Measurements from ENCODE around the gene UGT1A1. TPM values are rescaled to one million over a fixed set of nuclear protein-coding genes. Genes with fewer than 3 reads are reported as not detected.

The UGT1A1 gene
- total and polyA plus RNA-seq, 4 donors: 145 to 386 (median 288) TPM; not detected in 1

DNA sequence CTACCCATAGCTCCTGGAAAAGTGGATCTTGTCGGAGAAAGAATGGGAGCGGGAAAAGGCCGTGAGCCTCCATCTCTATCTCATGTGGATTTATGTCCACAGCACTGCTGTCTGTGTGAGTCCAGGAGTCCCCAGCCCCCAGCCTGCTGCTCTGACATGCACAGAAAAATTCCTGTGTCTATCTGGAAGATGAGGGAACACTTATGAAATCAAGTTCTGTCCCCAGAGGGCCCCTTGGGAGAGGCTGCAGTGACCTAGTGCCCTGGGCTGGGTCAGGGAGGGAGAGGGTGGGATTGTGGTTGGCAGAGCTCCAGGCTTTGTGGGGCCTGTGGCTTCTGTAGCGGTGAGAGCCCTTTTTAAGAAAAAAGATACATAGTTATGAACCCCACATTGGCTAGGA is 56.7 kb downstream of the UGT1A1 start:
- no peak overlapping the region for H3K4me3 ChIP-seq (ENCODE audit: low read depth in 1 of 3, low read length in 3 of 3)
- H3K27me3 ChIP-seq (ENCODE audit: control insufficient read depth in 4 of 4, insufficient read depth in 4 of 4, low read length in 3 of 4): no peaks in the 10 kb centered on the region
- H3K27ac ChIP-seq (ENCODE audit: low read depth in 1 of 2, low read length in 2 of 2): no peak overlapping the region
- TF ChIP-seq YY1 (IDR thresholded peaks at IDR 0.05) (no peak), EGR1 (IDR thresholded peaks at IDR 0.05; ENCODE audit: low read depth in 2 of 2) (no peak), NR2F2 (IDR thresholded peaks at IDR 0.05) (no peak), TAF1 (conservative IDR thresholded peaks at IDR 0.05) (no peak), JUND (IDR thresholded peaks at IDR 0.05) (no peak), FOXA2 (IDR thresholded peaks at IDR 0.05) (no peak), SP1 (IDR thresholded peaks at IDR 0.05) (no peak), RXRA (IDR thresholded peaks at IDR 0.05) (no peak), FOXA1 (IDR thresholded peaks at IDR 0.05) (no peak), HNF4G (IDR thresholded peaks at IDR 0.05) (no peak), RAD21 (IDR thresholded peaks at IDR 0.05) (no peak)
- TF ChIP-seq, protein P1, sequence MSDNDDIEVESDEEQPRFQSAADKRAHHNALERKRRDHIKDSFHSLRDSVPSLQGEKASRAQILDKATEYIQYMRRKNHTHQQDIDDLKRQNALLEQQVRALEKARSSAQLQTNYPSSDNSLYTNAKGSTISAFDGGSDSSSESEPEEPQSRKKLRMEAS (IDR thresholded peaks at IDR 0.05): no peak
- TF ChIP-seq, protein P2, sequence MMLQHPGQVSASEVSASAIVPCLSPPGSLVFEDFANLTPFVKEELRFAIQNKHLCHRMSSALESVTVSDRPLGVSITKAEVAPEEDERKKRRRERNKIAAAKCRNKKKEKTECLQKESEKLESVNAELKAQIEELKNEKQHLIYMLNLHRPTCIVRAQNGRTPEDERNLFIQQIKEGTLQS (IDR thresholded peaks at IDR 0.05): no peak
- TF ChIP-seq, protein P3, sequence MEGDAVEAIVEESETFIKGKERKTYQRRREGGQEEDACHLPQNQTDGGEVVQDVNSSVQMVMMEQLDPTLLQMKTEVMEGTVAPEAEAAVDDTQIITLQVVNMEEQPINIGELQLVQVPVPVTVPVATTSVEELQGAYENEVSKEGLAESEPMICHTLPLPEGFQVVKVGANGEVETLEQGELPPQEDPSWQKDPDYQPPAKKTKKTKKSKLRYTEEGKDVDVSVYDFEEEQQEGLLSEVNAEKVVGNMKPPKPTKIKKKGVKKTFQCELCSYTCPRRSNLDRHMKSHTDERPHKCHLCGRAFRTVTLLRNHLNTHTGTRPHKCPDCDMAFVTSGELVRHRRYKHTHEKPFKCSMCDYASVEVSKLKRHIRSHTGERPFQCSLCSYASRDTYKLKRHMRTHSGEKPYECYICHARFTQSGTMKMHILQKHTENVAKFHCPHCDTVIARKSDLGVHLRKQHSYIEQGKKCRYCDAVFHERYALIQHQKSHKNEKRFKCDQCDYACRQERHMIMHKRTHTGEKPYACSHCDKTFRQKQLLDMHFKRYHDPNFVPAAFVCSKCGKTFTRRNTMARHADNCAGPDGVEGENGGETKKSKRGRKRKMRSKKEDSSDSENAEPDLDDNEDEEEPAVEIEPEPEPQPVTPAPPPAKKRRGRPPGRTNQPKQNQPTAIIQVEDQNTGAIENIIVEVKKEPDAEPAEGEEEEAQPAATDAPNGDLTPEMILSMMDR (IDR thresholded peaks at IDR 0.05; ENCODE audit: low read depth, low read length, missing input control): no peak
- TF ChIP-seq, protein P4, sequence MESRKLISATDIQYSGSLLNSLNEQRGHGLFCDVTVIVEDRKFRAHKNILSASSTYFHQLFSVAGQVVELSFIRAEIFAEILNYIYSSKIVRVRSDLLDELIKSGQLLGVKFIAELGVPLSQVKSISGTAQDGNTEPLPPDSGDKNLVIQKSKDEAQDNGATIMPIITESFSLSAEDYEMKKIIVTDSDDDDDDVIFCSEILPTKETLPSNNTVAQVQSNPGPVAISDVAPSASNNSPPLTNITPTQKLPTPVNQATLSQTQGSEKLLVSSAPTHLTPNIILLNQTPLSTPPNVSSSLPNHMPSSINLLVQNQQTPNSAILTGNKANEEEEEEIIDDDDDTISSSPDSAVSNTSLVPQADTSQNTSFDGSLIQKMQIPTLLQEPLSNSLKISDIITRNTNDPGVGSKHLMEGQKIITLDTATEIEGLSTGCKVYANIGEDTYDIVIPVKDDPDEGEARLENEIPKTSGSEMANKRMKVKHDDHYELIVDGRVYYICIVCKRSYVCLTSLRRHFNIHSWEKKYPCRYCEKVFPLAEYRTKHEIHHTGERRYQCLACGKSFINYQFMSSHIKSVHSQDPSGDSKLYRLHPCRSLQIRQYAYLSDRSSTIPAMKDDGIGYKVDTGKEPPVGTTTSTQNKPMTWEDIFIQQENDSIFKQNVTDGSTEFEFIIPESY (IDR thresholded peaks at IDR 0.05): no peak
- no peaks in the 10 kb centered on the region for H3K36me3 ChIP-seq (ENCODE audit: control insufficient read depth in 4 of 4, insufficient read depth in 3 of 4, low read depth in 1 of 4, low read length in 3 of 4)
- peaks cover 2 to 15% (median 7%) of the 10 kb centered on the region in 4 donors for H3K4me1 ChIP-seq (ENCODE audit: control insufficient read depth in 4 of 4, insufficient read depth in 4 of 4, low read length in 3 of 4)
- no peak overlapping the region for H3K9ac ChIP-seq (ENCODE audit: low read depth in 1 of 2, low read length in 2 of 2)
- no peaks in the 10 kb centered on the region for H3K9me3 ChIP-seq (ENCODE audit: control insufficient read depth in 4 of 4, low read length in 3 of 4)
- WGBS: 94% methylated on average over 4 of the region's 4 CpGs
- no peak for DNase-seq (ENCODE audit: low spot score)

DNA sequence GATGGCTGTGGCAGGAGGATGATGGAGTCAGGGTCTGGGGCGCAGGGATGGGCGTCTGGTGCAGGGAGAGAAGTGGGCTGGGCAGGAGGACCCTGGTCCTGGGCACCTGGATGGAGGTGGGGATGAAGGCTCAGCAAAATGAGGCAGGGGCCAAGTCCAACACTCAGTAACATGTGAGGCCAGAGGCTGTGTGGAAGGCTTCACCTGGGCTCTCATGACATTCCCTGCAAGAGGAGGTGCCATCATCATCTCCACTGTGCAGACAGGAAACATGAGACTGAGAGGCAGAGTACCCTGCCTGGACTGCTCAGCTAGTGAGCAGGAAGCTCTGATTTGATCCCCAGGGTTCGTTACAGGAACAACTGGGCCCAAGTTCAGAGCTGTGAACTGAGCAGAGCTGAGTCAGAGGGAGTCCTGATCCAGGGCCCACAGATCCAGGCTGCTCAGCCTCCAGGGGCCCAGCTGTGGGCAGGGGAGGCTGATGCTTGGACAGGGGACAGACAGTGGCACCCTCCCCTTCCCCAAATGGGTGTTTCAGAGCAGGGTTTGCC is 57.4 kb downstream of the UGT1A1 start:
- H3K4me3 ChIP-seq (ENCODE audit: low read depth in 1 of 3, low read length in 3 of 3): no peak overlapping the region
- H3K27me3 ChIP-seq (ENCODE audit: control insufficient read depth in 4 of 4, insufficient read depth in 4 of 4, low read length in 3 of 4): no peaks in the 10 kb centered on the region
- H3K4me1 ChIP-seq (ENCODE audit: control insufficient read depth in 4 of 4, insufficient read depth in 4 of 4, low read length in 3 of 4): peaks cover 2 to 21% (median 13%) of the 10 kb centered on the region in 4 donors
- no peak overlapping the region for H3K9ac ChIP-seq (ENCODE audit: low read depth in 1 of 2, low read length in 2 of 2)
- peak overlapping the region; percentile 31 to 56 for H3K27ac ChIP-seq (ENCODE audit: low read depth in 1 of 2, low read length in 2 of 2)
- no peak for DNase-seq (ENCODE audit: low spot score)
- H3K36me3 ChIP-seq (ENCODE audit: control insufficient read depth in 4 of 4, insufficient read depth in 3 of 4, low read depth in 1 of 4, low read length in 3 of 4): no peaks in the 10 kb centered on the region
- TF ChIP-seq GABPA (IDR thresholded peaks at IDR 0.05 in 1 of 2, conservative IDR thresholded peaks at IDR 0.05 in 1 of 2) (no peak), HNF4A (conservative IDR thresholded peaks at IDR 0.05) (no peak), JUND (IDR thresholded peaks at IDR 0.05) (no peak), NR2F2 (IDR thresholded peaks at IDR 0.05) (no peak), EGR1 (IDR thresholded peaks at IDR 0.05; ENCODE audit: low read depth in 2 of 2) (no peak), FOXA2 (IDR thresholded peaks at IDR 0.05) (no peak), RXRA (IDR thresholded peaks at IDR 0.05) (no peak), TAF1 (conservative IDR thresholded peaks at IDR 0.05) (no peak), HNF4G (IDR thresholded peaks at IDR 0.05) (no peak), RAD21 (IDR thresholded peaks at IDR 0.05) (no peak), YY1 (IDR thresholded peaks at IDR 0.05) (no peak), SP1 (IDR thresholded peaks at IDR 0.05) (no peak), FOXA1 (IDR thresholded peaks at IDR 0.05) (no peak)
- TF ChIP-seq, protein P4 (IDR thresholded peaks at IDR 0.05): no peak
- TF ChIP-seq, protein P2 (IDR thresholded peaks at IDR 0.05): no peak
- TF ChIP-seq, protein P5, sequence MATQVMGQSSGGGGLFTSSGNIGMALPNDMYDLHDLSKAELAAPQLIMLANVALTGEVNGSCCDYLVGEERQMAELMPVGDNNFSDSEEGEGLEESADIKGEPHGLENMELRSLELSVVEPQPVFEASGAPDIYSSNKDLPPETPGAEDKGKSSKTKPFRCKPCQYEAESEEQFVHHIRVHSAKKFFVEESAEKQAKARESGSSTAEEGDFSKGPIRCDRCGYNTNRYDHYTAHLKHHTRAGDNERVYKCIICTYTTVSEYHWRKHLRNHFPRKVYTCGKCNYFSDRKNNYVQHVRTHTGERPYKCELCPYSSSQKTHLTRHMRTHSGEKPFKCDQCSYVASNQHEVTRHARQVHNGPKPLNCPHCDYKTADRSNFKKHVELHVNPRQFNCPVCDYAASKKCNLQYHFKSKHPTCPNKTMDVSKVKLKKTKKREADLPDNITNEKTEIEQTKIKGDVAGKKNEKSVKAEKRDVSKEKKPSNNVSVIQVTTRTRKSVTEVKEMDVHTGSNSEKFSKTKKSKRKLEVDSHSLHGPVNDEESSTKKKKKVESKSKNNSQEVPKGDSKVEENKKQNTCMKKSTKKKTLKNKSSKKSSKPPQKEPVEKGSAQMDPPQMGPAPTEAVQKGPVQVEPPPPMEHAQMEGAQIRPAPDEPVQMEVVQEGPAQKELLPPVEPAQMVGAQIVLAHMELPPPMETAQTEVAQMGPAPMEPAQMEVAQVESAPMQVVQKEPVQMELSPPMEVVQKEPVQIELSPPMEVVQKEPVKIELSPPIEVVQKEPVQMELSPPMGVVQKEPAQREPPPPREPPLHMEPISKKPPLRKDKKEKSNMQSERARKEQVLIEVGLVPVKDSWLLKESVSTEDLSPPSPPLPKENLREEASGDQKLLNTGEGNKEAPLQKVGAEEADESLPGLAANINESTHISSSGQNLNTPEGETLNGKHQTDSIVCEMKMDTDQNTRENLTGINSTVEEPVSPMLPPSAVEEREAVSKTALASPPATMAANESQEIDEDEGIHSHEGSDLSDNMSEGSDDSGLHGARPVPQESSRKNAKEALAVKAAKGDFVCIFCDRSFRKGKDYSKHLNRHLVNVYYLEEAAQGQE (IDR thresholded peaks at IDR 0.05): no peak
- TF ChIP-seq, protein P1 (IDR thresholded peaks at IDR 0.05): no peak
- WGBS: 89% methylated on average over 3 of the region's 3 CpGs
- H3K9me3 ChIP-seq (ENCODE audit: control insufficient read depth in 4 of 4, low read length in 3 of 4): no peaks in the 10 kb centered on the region

Measured in liver (tissue), 9 donors.